ENCODE data around the gene NELFA. TPM values are rescaled to one million over a fixed set of nuclear protein-coding genes. Genes with fewer than 3 reads are reported as not detected.
"Not testable (repeated sequence)": the region's sequence is repeated elsewhere in the genome, so short reads cannot be mapped to it uniquely, and the experiment has no call there.

NELFA gene
- total RNA-seq, 6 donors from 2014 or later, result 16.7 to 43.0 (median 27.3) TPM

DNA sequence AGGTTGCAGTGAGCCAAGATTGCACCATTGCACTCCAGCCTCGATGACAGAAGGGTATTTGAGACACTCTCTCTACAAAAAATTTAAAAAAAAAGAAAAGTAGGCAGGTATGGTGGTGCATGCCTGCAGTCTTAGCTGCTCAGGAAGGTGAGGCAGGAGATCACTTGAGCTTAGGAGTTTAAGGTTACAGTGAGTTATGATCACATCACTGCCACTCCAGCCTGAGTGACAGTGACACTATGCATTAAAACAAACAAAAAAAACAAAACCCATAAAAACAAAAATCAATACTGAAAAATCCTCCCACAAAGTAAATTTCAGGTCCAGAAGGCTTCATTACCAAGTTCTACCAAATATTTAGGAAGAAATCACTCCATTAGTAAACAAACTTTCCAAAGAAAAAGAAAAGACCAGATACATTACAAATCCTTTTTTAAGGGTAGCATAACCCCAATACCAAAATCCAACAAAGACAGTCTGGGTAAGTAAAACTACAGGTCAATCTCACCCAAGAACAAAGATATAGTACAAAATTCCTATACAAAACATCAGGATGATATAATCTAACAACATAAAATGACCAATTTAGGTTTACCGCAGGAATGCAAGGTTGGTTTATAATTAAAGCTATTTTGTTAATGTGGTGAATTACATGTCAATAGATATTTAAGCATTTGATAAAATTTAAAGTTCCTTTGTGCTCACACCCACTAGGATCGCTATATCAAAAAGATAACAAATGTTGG is 11.7 kb downstream of the NELFA start:
- WGBS, 2 donors, result 86 to 96% methylated on average over 3 of the region's 3 CpGs
- DNase-seq (no peak), ATAC-seq (ENCODE audit: low FRiP score in 2 of 2) (no peak)
- no peaks in the 10 kb centered on the region for H3K27me3 ChIP-seq
- TF ChIP-seq, protein P1, sequence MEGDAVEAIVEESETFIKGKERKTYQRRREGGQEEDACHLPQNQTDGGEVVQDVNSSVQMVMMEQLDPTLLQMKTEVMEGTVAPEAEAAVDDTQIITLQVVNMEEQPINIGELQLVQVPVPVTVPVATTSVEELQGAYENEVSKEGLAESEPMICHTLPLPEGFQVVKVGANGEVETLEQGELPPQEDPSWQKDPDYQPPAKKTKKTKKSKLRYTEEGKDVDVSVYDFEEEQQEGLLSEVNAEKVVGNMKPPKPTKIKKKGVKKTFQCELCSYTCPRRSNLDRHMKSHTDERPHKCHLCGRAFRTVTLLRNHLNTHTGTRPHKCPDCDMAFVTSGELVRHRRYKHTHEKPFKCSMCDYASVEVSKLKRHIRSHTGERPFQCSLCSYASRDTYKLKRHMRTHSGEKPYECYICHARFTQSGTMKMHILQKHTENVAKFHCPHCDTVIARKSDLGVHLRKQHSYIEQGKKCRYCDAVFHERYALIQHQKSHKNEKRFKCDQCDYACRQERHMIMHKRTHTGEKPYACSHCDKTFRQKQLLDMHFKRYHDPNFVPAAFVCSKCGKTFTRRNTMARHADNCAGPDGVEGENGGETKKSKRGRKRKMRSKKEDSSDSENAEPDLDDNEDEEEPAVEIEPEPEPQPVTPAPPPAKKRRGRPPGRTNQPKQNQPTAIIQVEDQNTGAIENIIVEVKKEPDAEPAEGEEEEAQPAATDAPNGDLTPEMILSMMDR (IDR thresholded peaks at IDR 0.05), result no peak
- TF ChIP-seq POLR2AphosphoS5 (IDR thresholded peaks at IDR 0.05) (no peak), POLR2A (IDR thresholded peaks at IDR 0.05) (no peak), EP300 (IDR thresholded peaks at IDR 0.05) (no peak)
- H3K4me3 ChIP-seq, result no peak overlapping the region
- H3K36me3 ChIP-seq, result no peaks in the 10 kb centered on the region
- H3K27ac ChIP-seq, result no peak overlapping the region
- H3K4me1 ChIP-seq, result peaks cover 0 to 6% (median 0%) of the 10 kb centered on the region in 4 donors
- peaks cover 0 to 6% (median 3%) of the 10 kb centered on the region in 4 donors for H3K9me3 ChIP-seq

DNA sequence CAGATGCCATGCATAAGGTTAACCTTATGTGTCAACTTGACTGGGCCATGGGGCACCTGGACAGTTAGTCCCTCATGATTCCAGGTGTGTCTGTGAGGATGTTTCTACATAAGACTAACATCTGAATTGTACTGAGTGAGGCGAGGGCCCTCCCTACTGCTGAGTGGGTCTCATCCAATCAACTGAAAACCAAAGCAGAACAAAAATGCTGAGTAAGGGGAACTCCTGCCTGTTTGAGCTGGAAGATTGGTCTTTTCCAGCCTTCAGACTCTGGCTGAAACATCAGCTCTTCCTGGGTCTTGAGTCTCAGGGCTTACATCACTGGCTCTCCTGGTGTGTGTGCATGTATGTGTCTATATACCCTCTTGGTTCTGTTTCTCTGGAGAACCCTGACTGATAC is 13.8 kb downstream of the NELFA start:
- no peaks in the 10 kb centered on the region for H3K27me3 ChIP-seq
- 100% methylated on average over 1 of the region's 1 CpG for WGBS, 2 donors
- TF ChIP-seq, protein P1 (IDR thresholded peaks at IDR 0.05), result no peak
- TF ChIP-seq POLR2A (IDR thresholded peaks at IDR 0.05), result no peak
- no peak for TF ChIP-seq POLR2AphosphoS5 (IDR thresholded peaks at IDR 0.05)
- TF ChIP-seq EP300 (IDR thresholded peaks at IDR 0.05), result no peak

DNA sequence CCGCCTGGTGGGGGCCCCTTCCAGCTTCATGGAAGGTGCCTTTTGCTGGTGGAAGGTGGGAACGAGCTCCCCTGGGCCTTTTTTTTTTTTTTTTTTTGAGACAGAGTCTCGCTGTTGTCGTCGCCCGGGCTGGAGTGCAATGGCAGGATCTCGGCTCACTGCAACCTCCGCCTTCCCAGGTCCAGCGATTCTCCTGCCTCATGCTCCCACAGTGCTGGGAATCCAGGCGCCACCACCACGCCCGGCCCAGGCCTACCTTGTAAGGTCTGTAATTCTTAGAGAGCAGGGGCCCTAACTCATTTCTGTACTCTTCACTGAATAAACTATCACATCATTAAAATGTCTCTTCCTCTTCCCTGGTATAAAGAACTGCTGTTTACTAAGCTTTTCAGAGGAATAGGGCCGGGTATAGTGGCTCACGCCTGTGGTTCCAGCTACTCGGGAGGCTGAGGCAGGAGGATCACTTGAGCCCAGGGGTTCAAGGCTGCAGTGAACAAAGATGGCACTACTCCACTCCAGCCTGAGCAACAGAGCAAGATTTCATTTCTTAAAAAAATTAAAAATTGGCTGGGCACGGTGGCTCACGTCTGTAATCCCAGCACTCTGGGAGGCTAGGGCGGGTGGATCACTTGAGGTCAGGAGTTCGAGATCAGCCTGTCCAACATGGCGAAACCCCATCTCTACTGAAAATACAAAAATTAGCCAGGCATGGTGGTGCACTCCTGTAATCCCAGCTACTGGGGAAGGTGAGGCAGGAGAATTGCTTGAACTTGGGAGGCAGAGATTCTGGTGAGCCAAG is 14.9 kb downstream of the NELFA start:
- 93 to 99% methylated on average over 20 of the region's 20 CpGs for WGBS, 2 donors

More for the DNA sequence above, 13.8 kb downstream of the NELFA start:
- Histone ChIP-seq H3K4me3 (no peak overlapping the region), H3K9me3 (peaks cover 0 to 6% (median 2%) of the 10 kb centered on the region in 4 donors), H3K4me1 (peaks cover 0 to 6% (median 0%) of the 10 kb centered on the region in 4 donors), H3K27ac (no peak overlapping the region), H3K36me3 (peaks cover 0 to 17% (median 11%) of the 10 kb centered on the region in 4 donors)
- ATAC-seq (ENCODE audit: low FRiP score in 2 of 2), result no peak
- DNase-seq, result no peak

DNA sequence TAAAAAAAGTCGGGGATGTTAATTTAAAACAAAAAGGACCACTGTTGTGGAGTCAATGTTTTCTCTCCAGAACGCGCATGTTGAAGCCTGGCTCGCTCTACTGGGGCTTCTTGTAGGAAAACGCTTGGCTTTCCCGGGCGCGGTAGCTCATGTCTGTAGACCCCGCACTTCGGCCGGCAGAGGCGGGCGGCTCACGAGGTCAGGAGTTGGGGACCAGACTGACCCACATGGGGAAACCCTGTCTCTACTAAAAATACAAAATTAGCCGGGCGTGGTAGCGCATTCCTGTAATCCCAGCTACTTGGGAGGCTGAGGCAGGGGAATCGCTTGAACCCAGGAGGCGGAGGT is 15.6 kb downstream of the NELFA start:
- peaks cover 0 to 6% (median 1%) of the 10 kb centered on the region in 4 donors for H3K9me3 ChIP-seq
- H3K27ac ChIP-seq, result no peak overlapping the region
- peaks cover 0 to 34% (median 28%) of the 10 kb centered on the region in 4 donors for H3K36me3 ChIP-seq
- H3K4me1 ChIP-seq, result peaks cover 0 to 6% (median 0%) of the 10 kb centered on the region in 4 donors
- TF ChIP-seq, protein P1 (IDR thresholded peaks at IDR 0.05), result no peak
- TF ChIP-seq POLR2A (IDR thresholded peaks at IDR 0.05), result no peak
- TF ChIP-seq POLR2AphosphoS5 (IDR thresholded peaks at IDR 0.05), result no peak
- TF ChIP-seq EP300 (IDR thresholded peaks at IDR 0.05), result no peak
- no peak overlapping the region for H3K4me3 ChIP-seq
- no peaks in the 10 kb centered on the region for H3K27me3 ChIP-seq
- DNase-seq (peak in 1 of 2 donors; percentile 50), ATAC-seq (ENCODE audit: low FRiP score in 2 of 2) (no peak)
- WGBS, 2 donors, result 91 to 92% methylated on average over 19 of the region's 19 CpGs

More for the DNA sequence above, 14.9 kb downstream of the NELFA start:
- not testable (repeated sequence) for H3K4me1 ChIP-seq; H3K27ac ChIP-seq; H3K9me3 ChIP-seq; ATAC-seq (ENCODE audit: low FRiP score in 2 of 2); H3K4me3 ChIP-seq; H3K27me3 ChIP-seq
- DNase-seq, result peak in 1 of 2 donors; percentile 68
- H3K36me3 ChIP-seq, result peaks cover 0 to 27% (median 21%) of the 10 kb centered on the region in 4 donors

DNA sequence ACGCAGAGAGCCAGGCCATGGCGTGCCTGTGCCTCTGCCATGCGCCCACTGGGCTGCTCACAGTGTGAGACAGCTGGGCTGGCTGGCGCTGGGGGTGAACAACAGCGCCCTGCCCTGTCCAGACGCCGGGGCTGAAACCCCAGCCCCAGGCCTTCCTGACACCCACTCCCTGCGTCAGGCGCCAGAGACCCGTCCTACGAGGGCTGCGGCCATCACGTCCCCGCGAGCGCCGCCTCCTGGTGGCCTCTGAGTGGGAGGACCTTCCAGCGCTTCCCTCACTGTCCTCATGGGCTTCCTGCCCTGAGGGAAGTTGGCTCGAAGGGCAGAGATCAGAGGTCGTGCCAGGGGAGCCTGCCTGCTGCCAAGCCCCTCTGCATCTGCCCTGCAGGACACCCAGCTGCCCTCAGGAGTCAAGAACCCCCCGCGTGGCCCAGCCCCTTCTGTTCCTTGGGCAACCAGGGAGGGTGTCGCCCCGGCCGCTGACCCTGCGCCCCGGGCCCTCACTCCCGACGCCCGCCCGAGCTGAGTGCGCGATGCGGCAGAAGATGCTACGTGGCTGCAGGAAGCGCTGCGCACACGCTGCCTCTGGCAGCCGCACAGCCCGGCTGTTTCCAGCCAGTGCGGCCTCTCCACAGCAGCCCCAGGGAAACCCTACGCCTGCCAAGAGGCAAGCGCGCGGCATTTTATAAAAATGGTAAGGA is 16.2 kb downstream of the NELFA start:
- WGBS, 2 donors, result 83 to 94% methylated on average over 20 to 43 of the region's 45 CpGs
- ATAC-seq (ENCODE audit: low FRiP score in 2 of 2) (peak in 1 of 2 donors; percentile 14), DNase-seq (peak in 1 of 2 donors; percentile 79)
- TF ChIP-seq POLR2AphosphoS5 (IDR thresholded peaks at IDR 0.05) (no peak), POLR2A (IDR thresholded peaks at IDR 0.05) (no peak), EP300 (IDR thresholded peaks at IDR 0.05) (no peak)
- TF ChIP-seq, protein P1 (IDR thresholded peaks at IDR 0.05), result no peak
- Histone ChIP-seq H3K36me3 (peaks cover 0 to 40% (median 33%) of the 10 kb centered on the region in 4 donors), H3K4me3 (no peak overlapping the region), H3K27me3 (no peaks in the 10 kb centered on the region), H3K4me1 (peaks cover 0 to 6% (median 0%) of the 10 kb centered on the region in 4 donors), H3K27ac (no peak overlapping the region), H3K9me3 (peaks cover 0 to 4% (median 1%) of the 10 kb centered on the region in 4 donors)
